GM23248 (cell line): ENCODE data around the gene PTPRN2. TPM values are rescaled to one million over a fixed set of nuclear protein-coding genes. Genes with fewer than 3 reads are reported as not detected.

Experiments used
- DNase-seq: peaks from one replicate; pipeline ENCODE4 v3.0.0-alpha.2; 2015
- H2AFZ ChIP-seq: fragments of 200-600 bp; sonication (generic); 2 replicates; pipeline ENCODE4 v1.6.1; 2016; ENCODE audit warnings: antibody characterized with exemption
- H3F3A ChIP-seq: fragments of 200-600 bp; sonication (generic); 2 replicates; pipeline ENCODE4 v1.6.1; 2016; ENCODE audit warnings: mild to moderate bottlenecking, antibody characterized with exemption, mixed run types; ENCODE audit not compliant: insufficient read depth
- H3K27ac ChIP-seq: fragments of 200-600 bp; sonication (generic); 2 replicates; pipeline ENCODE4 v1.5.1; 2016; ENCODE audit warnings: mild to moderate bottlenecking
- H3K27me3 ChIP-seq: fragments of 200-600 bp; sonication (generic); replicated peaks from 2 replicates; pipeline ENCODE4 v1.6.1; 2016; ENCODE audit warnings: mild to moderate bottlenecking; ENCODE audit not compliant: insufficient read depth
- H3K36me3 ChIP-seq: fragments of 200-600 bp; sonication (generic); 2 replicates; pipeline ENCODE4 v1.6.1; 2016; ENCODE audit warnings: low read depth, mild to moderate bottlenecking
- H3K4me1 ChIP-seq: fragments of 200-600 bp; sonication (generic); 2 replicates; pipeline ENCODE4 v1.6.1; 2016; ENCODE audit warnings: mild to moderate bottlenecking; ENCODE audit not compliant: insufficient read depth
- H3K4me2 ChIP-seq: fragments of 200-600 bp; sonication (generic); one replicate; pipeline ENCODE4 v1.6.1; 2016; ENCODE audit warnings: mild to moderate bottlenecking; ENCODE audit not compliant: unreplicated experiment
- H3K4me3 ChIP-seq: fragments of 200-600 bp; sonication (generic); 2 replicates; pipeline ENCODE4 v1.5.1; 2016; ENCODE audit warnings: mild to moderate bottlenecking
- H3K79me2 ChIP-seq: fragments of 200-600 bp; sonication (generic); 2 replicates; pipeline ENCODE4 v1.6.1; 2016; ENCODE audit warnings: mild to moderate bottlenecking; ENCODE audit not compliant: insufficient read depth
- H3K9ac ChIP-seq: fragments of 200-600 bp; sonication (generic); 2 replicates; pipeline ENCODE4 v1.6.1; 2016; ENCODE audit warnings: mild to moderate bottlenecking
- H3K9me2 ChIP-seq: fragments of 200-600 bp; sonication (generic); 2 replicates; pipeline ENCODE4 v1.6.1; 2016; ENCODE audit warnings: mixed run types, mild to moderate bottlenecking, moderate library complexity; ENCODE audit not compliant: insufficient read depth
- H3K9me3 ChIP-seq: fragments of 200-600 bp; sonication (generic); one replicate; pipeline ENCODE4 v1.6.1; 2017; ENCODE audit warnings: low read depth
- H4K20me1 ChIP-seq: fragments of 200-600 bp; sonication (generic); 2 replicates; pipeline ENCODE4 v1.6.0; 2016; ENCODE audit not compliant: insufficient read depth
- EZH2 ChIP-seq: fragments of 200-600 bp; sonication (generic); IDR thresholded peaks from 2 replicates; pipeline ENCODE4 v1.6.1; 2018; ENCODE audit warnings: antibody characterized with exemption, mild to moderate bottlenecking; ENCODE audit not compliant: insufficient read depth, poor library complexity, severe bottlenecking
- EZH2phosphoT487 ChIP-seq: fragments of 200-600 bp; sonication (generic); IDR thresholded peaks from 2 replicates; pipeline ENCODE4 v1.6.1; 2018; ENCODE audit warnings: antibody characterized with exemption, moderate library complexity, mild to moderate bottlenecking, low read depth; ENCODE audit not compliant: insufficient read depth
- WGBS, 2 experiments: methylation state at CpG; one replicate each; pipeline ENCODE4 v1.1.6; 2015 to 2017; ENCODE audit warnings: low lambda C conversion rate in 2 of 2, low coverage in 1 of 2; ENCODE audit errors: missing lambda C conversion rate in 2 of 2; 5-methylcytosine and 5-hydroxymethylcytosine counted together
- in situ Hi-C: fragments of 300-500 bp; cut with MboI; formaldehyde crosslinking; loops from 2 replicates; pipeline ENCODE4 v1.15.0; 2020
- polyA plus RNA-seq: library from polyadenylated mRNA; unstranded; fragments of >200 nt; fragmentation: Nextera tagmentation; extraction: Ambion mirVana; gene quantifications from 2 replicates; pipeline ENCODE4 v1.2.1, GENCODE V29; 2016
- total RNA-seq: library from RNA; depleted of rRNA; stranded (reverse); fragments of >200 nt; shearing (Covaris generic); gene quantifications from 2 replicates; pipeline ENCODE4 v1.2.3, GENCODE V29; 2014

PTPRN2 gene
- total and polyA plus RNA-seq, 2 experiments from 2014 or later: 0.13 TPM; not detected in 1

- no peak for DNase-seq
- no peaks in the 10 kb centered on the region for H3K79me2 ChIP-seq
- no peaks in the 10 kb centered on the region for H4K20me1 ChIP-seq
- 20 to 24% methylated on average over 4 of the region's 4 CpGs for WGBS, 2 experiments
- in situ Hi-C loops: no loop called here
- H3K9me2 ChIP-seq: no peaks in the 10 kb centered on the region
- H3K4me2 ChIP-seq: no peak overlapping the region
- H3K27me3 ChIP-seq: no peaks in the 10 kb centered on the region
- H3K9me3 ChIP-seq: no peaks in the 10 kb centered on the region
- no peaks in the 10 kb centered on the region for H3K4me1 ChIP-seq
- no peak overlapping the region for H3K27ac ChIP-seq
- no peaks in the 10 kb centered on the region for H3K36me3 ChIP-seq
- H3F3A ChIP-seq: no peaks in the 10 kb centered on the region
- no peak overlapping the region for H3K4me3 ChIP-seq
- no peak for TF ChIP-seq EZH2phosphoT487
- TF ChIP-seq EZH2: no peak
- H2AFZ ChIP-seq: no peak overlapping the region
- H3K9ac ChIP-seq: no peak overlapping the region
These were observed 284.5 kb downstream of the PTPRN2 start for GRCh38 chr7:158303121-158303520.

- H3K4me2 ChIP-seq: no peak overlapping the region
- H3K36me3 ChIP-seq: no peaks in the 10 kb centered on the region
- H3K9me3 ChIP-seq: no peaks in the 10 kb centered on the region
- H3K4me1 ChIP-seq: no peaks in the 10 kb centered on the region
- no peaks in the 10 kb centered on the region for H4K20me1 ChIP-seq
- H3K27me3 ChIP-seq: no peaks in the 10 kb centered on the region
- no peaks in the 10 kb centered on the region for H3K79me2 ChIP-seq
- H3K4me3 ChIP-seq: no peak overlapping the region
- H2AFZ ChIP-seq: no peak overlapping the region
- no peak overlapping the region for H3K27ac ChIP-seq
- TF ChIP-seq EZH2phosphoT487 (no peak), EZH2 (no peak)
- peak; percentile 1 for DNase-seq
- no peaks in the 10 kb centered on the region for H3K9me2 ChIP-seq
- H3K9ac ChIP-seq: no peak overlapping the region
- 44 to 56% methylated on average over 14 of the region's 14 CpGs for WGBS, 2 experiments
- H3F3A ChIP-seq: no peaks in the 10 kb centered on the region
- in situ Hi-C loops: no loop called here
These were observed 285.2 kb downstream of the PTPRN2 start for GRCh38 chr7:158302274-158303070.

GRCh38 chr7:158301207-158301606, 286.4 kb downstream of the PTPRN2 start:
- H4K20me1 ChIP-seq: no peaks in the 10 kb centered on the region
- H3F3A ChIP-seq: no peaks in the 10 kb centered on the region
- H3K9me3 ChIP-seq: no peaks in the 10 kb centered on the region
- no peaks in the 10 kb centered on the region for H3K4me1 ChIP-seq
- H3K79me2 ChIP-seq: no peaks in the 10 kb centered on the region
- H3K36me3 ChIP-seq: no peaks in the 10 kb centered on the region
- in situ Hi-C loops: no loop called here
- H3K9me2 ChIP-seq: no peaks in the 10 kb centered on the region
- H3K9ac ChIP-seq: no peak overlapping the region
- DNase-seq: no peak
- H2AFZ ChIP-seq: no peak overlapping the region
- WGBS, 2 experiments: 33 to 34% methylated on average over 10 of the region's 10 CpGs
- H3K27ac ChIP-seq: no peak overlapping the region
- no peaks in the 10 kb centered on the region for H3K27me3 ChIP-seq
- no peak overlapping the region for H3K4me2 ChIP-seq
- TF ChIP-seq EZH2phosphoT487 (no peak), EZH2 (no peak)
- no peak overlapping the region for H3K4me3 ChIP-seq

GRCh38 chr7:158300427-158300826, 287.2 kb downstream of the PTPRN2 start:
- no peaks in the 10 kb centered on the region for H3F3A ChIP-seq
- H3K9me3 ChIP-seq: no peaks in the 10 kb centered on the region
- DNase-seq: no peak
- H4K20me1 ChIP-seq: no peaks in the 10 kb centered on the region
- no peaks in the 10 kb centered on the region for H3K79me2 ChIP-seq
- H3K4me3 ChIP-seq: no peak overlapping the region
- no peak overlapping the region for H3K9ac ChIP-seq
- H3K36me3 ChIP-seq: no peaks in the 10 kb centered on the region
- in situ Hi-C loops: no loop called here
- TF ChIP-seq EZH2: no peak
- no peak for TF ChIP-seq EZH2phosphoT487
- H3K4me2 ChIP-seq: no peak overlapping the region
- H3K27me3 ChIP-seq: no peaks in the 10 kb centered on the region
- 51 to 55% methylated on average over 16 of the region's 16 CpGs for WGBS, 2 experiments
- H2AFZ ChIP-seq: no peak overlapping the region
- H3K27ac ChIP-seq: no peak overlapping the region
- H3K4me1 ChIP-seq: no peaks in the 10 kb centered on the region
- no peaks in the 10 kb centered on the region for H3K9me2 ChIP-seq
